SH-SY5Y (cell line): Measurements from ENCODE around the gene MMP28.
A peak's percentile ranks its signal among the peaks of the same experiment; 100 is the strongest.

Source experiments
- GATA2 ChIP-seq: IDR thresholded peaks from 2 replicates; pipeline ENCODE4 v1.6.1; 2011; ENCODE audit warnings: mild to moderate bottlenecking, low read depth, low read length
- GATA3 ChIP-seq: IDR thresholded peaks from 2 replicates; pipeline ENCODE4 v1.6.1; 2011; ENCODE audit warnings: low read depth, mild to moderate bottlenecking, low read length, moderate library complexity

MMP28 gene

GRCh38 chr17:35788477-35789368, 6.7 kb downstream of the MMP28 start:
- TF ChIP-seq GATA2: no peak
- no peak for TF ChIP-seq GATA3

GRCh38 chr17:35786941-35787432, 8.5 kb downstream of the MMP28 start:
- peak; percentile 89 for TF ChIP-seq GATA3
- TF ChIP-seq GATA2: peak; percentile 99

- TF ChIP-seq GATA3 (no peak), GATA2 (no peak)
These were observed 10.5 kb downstream of the MMP28 start for GRCh38 chr17:35784895-35785294.

DNA sequence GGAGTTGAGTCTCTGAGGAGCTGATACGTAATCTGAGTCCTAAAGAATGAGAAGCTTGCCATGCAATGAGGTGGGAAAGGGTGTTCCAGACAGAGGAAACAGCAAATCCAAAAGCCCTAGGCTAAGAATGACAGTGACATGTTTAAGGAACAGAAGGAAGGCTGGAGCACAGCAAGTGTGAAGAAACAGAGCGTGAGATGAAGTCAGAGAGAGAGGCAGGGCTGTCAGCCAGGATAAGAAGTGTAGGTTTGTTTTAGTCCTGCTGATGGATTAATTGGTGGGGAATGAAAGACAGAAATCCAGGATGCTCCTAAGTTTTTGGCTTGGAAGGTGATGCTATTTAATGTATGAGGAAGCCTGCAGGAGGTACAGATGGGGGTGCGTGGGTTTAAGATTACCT, 14.5 kb downstream of the MMP28 start:
- TF ChIP-seq GATA2: no peak
- no peak for TF ChIP-seq GATA3

GRCh38 chr17:35778641-35779196, 16.7 kb downstream of the MMP28 start:
- TF ChIP-seq GATA2: no peak
- no peak for TF ChIP-seq GATA3

DNA sequence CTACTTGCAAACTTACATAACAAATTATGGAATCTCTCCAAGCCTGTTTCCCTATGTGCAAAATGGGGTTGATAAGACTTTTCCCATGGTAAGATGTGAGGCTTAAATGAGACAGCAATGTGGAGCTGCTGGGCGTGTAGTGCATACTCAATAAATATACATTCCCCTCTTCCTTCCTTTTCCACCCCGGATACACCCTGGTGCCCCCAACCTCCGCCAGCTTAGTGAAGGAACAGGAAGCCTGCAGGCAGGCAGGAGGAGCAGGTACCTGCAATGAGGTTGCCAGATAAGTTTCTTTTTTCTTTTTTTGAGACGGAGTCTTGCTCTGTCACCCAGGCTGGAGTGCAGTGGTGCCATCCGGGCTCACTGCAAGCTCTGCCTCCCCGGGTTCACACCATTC, 19.9 kb downstream of the MMP28 start:
- TF ChIP-seq GATA2 (no peak), GATA3 (no peak)

GRCh38 chr17:35775039-35775438, 20.4 kb downstream of the MMP28 start:
- TF ChIP-seq GATA3 (no peak), GATA2 (no peak)

- no peak for TF ChIP-seq GATA2
- no peak for TF ChIP-seq GATA3
These were observed 20.9 kb downstream of the MMP28 start for GRCh38 chr17:35774499-35774898.

GRCh38 chr17:35773679-35774425, 21.6 kb downstream of the MMP28 start:
- no peak for TF ChIP-seq GATA2
- TF ChIP-seq GATA3: no peak

- TF ChIP-seq GATA3 (no peak), GATA2 (no peak)
These were observed 22.3 kb downstream of the MMP28 start for GRCh38 chr17:35773129-35773528.

- no peak for TF ChIP-seq GATA2
- TF ChIP-seq GATA3: no peak
These were observed 25.4 kb downstream of the MMP28 start for GRCh38 chr17:35769895-35770486.

DNA sequence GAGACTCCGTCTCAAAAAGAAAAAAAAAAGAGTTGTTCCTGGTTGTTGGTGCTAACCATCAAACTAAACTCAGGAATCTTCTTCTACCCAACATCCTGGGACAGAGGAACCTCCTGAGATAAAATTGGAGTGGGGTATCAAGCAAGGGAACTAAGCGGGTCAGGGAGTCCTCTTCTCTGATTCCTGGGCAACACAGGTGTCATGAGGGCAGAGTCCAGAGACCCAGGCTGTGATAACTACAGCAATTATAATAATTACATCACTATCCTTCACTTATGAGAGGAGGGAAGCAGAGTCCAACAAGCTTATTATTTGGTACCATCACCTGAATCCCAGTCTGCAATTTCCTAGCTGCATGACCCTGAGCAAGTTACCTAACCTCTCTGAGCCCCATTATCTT, 26.6 kb downstream of the MMP28 start:
- TF ChIP-seq GATA2 (no peak), GATA3 (no peak)

- TF ChIP-seq GATA2: no peak
These were observed 28.4 kb downstream of the MMP28 start for GRCh38 chr17:35766903-35767510.

- no peak for TF ChIP-seq GATA2
- no peak for TF ChIP-seq GATA3
These were observed 29.0 kb downstream of the MMP28 start for GRCh38 chr17:35766489-35766877.
